Measurements from ENCODE around the gene AMFR.
A peak's percentile ranks its signal among the peaks of the same experiment; 100 is the strongest.

The AMFR gene

DNA sequence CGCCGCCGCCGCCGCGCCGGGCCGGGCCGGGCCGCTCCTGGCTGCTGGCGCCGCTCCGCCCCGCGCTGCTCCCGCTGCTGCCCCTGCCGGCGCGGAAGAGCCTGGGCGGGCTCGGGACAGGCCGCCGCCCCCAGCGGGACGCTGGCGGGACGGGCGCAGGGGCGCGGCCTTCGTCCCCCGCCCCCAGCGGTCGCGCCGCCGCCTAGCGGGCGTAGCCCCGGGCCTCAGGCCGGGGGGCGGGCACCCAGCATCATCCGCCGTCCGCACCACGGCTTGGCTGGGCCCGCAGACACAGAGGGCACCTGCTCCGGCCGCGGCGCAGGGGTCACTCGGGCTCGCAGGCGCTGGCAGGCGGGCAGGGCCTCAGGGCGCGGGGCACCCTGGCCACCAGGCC, at the start of gene AMFR:
TSS of gene AMFR (minus strand) at position 107 of the 394 bp plus-strand sequence. CDS start 218 bp downstream, outside the sequence.
- peak; percentile 82 for DNase-seq

DNA sequence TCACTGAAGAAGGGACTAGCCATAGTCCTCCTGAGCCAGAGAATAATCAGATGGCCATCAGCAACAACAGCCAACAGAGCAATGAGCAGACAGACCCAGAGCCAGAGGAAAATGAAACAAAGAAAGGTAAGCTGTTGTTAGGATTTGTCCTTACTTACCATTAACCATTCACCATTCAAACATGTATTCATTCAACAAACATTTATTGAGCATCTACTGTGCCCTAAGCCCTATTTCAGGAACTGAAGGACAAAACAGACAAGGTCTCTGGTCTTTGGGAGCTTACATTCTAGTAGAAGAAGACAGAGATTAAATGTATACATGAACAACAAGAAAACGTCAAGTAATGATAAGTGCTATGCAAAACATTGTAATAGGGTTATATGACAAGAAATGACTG, 45.3 kb upstream of the AMFR start:
- no peak for DNase-seq

DNA sequence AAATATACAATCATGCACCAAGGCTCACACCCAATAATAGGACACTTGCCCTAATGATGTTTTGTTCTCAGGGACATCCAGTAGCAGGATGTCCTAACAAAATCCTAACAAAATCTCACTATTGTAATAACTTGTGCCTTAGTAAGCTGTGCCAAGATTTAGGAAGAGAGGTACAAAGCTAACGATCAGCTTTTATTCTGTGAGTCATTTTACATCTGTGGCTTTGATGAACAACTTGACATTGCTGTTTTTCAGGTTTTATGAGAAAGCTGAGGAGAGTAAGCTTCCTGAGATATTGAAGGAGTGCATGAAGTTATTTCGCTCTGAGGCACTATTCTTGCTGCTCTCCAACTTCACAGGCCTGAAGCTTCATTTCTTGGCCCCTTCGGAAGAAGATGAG, 44.9 kb upstream of the AMFR start:
- DNase-seq: no peak

DNA sequence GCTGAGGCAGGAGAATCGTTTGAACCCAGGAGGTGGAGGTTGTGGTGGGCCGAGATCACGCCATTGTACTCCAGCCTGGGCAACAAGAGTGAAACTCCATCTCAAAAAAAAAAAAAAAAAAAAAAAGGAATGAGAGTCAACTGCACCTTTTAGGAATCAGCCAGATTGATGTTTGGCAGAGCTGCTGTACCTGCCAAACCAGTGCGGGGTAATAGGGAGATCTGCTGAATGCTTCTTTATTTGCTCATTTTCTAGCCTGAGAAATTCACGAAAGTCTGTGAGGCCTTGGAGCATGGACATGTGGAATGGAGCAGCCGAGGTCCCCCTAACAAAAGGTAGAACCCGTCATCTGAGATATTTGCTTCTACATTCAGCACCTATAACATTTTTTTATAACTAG, 44.4 kb upstream of the AMFR start:
- no peak for DNase-seq

DNA sequence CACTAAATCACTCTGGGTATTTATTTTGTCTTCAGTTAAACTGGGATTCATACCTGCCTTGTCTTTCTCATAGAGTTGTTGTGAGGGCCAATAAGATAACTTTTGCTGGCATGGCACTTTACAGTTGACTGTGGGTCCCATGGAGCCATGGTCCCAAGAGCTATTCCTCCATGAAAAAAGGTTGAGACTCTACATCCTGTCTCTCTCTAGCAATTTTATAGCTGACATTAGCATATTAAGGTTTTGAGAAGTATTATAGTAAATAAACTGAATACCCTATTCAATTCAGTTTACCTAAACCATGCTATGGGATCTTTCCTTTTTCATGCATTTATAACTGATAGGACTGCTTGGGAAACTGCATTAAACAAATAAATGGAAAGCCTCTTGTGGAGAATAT, 43.5 kb upstream of the AMFR start:
- DNase-seq: no peak

DNA sequence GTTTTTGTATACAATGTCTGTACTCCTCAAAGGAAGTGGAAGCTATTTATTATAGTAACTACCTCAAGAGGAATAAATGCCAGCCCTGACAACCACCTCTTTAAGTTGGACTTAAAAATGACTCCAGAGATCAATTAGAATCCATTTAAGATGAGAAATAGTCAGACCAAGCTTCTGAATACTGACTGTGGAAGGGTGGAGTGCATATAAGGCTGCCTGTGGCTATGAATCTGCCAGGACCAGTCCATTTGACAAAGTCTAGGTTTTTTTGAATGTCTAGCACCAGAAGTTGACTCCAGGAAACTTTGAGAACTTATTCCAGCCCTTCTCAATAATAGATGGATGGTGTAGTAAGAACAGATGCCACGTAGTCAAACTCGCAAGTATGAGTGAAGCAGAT, 41.0 kb upstream of the AMFR start:
- DNase-seq: no peak

DNA sequence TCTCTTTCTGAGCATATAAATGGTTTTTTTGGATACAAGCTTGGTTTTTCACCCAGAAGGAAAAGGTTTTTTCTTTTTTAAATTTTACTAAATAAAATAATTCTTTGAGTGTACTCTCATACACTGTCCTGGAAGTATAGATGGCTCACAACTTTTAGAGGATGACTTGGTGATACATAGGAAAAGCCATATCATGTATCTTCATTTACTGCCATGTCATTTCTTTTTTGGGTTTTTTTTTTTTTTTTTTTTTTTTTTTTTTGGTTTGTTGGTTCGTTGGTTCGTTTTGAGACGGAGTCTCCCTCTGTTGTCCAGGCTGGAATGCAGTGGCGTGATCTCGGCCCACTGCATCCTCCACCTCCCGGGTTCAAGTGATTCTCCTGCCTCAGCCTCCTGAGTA, 37.8 kb upstream of the AMFR start:
- DNase-seq: no peak

DNA sequence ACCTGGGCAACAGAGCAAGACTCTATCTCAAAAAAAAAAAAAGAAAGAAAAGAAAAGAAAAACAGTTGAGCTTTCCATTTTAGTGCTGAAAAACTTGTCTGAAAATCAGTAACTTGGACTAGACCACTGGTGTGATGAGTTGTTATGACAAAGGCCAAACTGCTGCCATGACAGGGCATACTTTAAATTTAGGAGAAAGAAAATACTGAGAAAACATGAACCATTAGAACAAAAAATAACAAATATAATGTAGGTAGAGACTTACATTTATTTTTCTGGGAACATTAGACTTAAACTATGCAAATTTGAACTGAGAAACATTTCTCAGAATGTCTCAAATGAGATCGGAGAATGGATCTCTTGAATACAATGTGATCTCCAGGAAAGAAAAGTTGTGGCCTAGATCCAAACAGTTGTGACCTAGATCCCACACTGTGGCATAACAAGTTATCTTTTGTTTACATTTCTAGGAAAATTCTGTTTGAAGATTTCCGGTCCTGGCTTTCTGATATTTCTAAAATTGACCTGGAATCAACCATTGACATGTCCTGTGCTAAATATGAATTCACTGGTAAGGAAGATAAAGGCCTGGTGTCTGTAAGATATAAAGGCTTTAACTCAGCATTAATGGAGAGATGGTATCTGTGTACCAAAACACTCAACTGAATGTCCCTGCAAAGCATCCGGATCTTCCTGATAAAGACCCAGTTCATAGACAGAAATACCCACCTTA, 36.9 kb upstream of the AMFR start:
- DNase-seq: no peak

DNA sequence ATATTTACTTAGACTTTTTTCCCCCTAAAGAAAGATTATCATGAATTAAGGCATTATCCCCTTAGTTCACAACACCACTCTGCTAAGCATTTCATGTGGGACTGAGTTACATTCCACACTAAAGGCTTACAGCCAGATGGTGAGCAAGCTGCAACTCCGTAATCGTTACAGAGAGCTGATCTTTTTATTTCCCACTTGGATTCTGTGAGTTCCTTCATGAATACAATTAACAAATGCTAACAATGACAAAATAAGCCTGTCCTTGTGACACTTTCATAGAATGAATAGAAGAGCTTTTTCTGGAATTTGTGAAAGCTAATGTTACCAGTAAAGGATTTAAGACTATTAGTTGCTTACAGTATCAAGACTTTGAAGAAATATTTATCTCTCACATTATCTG, 34.8 kb upstream of the AMFR start:
- no peak for DNase-seq

DNA sequence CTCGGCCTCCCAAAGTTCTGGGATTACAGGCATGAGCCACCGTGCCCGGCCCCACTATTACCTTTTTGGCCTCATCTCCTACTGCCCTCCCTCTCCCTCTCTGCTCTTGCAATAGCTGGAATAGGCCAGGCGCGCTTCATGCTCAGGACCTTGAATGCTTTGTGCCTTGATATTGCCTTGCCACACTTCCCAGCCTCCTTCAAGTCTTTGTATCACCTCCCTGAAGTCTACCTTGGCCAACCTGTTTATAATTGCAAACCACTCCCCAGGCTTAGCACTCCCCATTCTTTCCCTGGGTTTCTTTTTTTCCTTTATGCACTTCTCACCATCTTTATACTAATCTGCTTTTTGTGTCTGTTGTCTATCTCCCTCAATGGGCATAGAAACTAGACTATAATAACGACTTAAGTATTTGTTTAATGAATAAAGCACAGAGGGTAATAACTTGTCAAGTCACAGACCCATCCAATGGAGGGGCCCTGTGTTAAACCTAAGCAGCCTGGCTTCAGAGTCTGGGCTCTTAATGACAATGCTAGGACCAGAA, 32.7 kb upstream of the AMFR start:
- DNase-seq: no peak

DNA sequence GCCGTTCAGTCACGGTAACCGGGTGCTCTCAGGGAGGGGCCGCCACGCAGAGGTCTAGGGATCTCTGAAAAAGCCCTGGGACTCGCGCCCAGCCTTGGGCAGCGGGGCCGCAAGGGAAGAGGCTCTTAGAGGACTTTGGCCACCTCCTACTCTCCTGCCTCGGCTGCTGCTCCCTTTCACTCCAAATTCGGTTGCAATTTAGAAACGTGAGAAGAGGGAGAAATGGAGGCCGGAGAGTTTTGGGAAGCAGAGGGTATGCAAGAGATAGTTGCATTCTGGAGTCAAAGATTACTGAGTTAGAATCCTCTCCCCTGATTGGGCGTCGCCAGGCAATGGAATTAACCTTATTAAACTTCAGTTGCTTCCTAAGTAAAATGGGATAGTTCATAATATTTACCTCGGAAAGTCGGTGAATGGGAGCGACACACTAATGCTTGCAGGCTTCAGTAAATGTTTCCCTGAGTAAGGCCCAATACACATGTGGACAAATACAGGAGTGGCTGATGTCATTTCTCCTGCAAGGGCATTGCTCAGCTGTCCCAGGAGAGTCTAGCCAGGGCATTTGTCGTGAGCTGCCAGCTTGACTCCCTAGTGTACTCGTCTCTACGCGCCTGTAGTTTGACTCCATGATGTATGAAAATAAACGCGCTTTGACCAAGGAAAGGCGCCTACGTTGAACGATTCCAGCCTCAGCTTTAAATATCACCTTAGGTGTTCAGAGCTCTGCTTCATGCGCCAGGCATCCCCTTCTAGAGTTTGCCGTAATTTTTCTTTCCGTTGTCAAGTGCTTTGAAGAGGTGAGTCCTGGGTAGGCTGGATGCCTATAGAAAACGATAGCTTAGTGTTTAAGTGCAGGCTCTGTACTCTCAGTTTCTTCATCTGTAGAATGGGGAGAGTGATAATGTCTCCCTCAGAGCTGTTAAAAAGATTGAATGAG, 26.7 kb upstream of the AMFR start:
- peak; percentile 23 for DNase-seq

DNA sequence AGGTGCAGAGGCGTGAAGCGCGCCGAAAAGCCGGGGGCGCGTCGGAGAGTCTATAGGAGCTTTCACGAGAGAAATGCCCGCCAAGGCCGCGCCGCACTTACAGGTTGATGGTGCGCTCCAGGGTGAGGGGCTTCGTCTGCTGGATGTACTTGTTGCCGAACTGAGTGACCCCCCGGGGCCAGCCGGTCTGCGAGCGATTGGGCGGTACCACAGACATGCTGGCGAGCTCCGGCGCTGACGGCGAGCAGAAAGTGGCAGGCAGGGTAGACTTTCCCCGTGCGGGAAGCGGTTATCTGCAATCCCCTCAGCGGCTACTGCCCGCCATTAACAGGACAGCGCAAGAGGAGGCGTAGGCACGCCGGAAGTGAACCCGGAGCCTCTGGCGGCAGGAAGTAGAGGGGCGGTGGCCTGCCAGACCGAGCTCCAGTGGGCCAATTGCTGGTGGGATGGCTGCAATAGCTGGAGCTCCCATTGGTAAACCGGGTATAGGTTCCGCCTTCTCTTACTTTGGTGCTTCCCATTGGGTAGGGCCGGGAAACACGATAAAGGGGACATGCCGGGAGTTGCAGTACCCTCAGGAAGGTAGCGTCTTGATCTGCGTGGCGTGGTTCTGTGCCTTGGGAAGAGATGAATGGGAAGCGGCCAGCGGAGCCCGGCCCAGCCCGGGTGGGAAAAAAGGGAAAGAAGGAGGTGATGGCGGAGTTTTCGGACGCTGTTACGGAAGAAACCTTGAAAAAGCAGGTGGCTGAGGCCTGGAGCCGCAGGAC, 25.8 kb upstream of the AMFR start, which contains the start of the genes NUDT21 and OGFOD1:
TSS of gene NUDT21 (minus strand) at position 347 of the 767 bp plus-strand sequence. CDS start at position 217, 130 bp downstream.
TSS of gene OGFOD1 (plus strand) at position 569 of the 767 bp plus-strand sequence. CDS start at position 628, 59 bp downstream.
- peak; percentile 98 for DNase-seq

DNA sequence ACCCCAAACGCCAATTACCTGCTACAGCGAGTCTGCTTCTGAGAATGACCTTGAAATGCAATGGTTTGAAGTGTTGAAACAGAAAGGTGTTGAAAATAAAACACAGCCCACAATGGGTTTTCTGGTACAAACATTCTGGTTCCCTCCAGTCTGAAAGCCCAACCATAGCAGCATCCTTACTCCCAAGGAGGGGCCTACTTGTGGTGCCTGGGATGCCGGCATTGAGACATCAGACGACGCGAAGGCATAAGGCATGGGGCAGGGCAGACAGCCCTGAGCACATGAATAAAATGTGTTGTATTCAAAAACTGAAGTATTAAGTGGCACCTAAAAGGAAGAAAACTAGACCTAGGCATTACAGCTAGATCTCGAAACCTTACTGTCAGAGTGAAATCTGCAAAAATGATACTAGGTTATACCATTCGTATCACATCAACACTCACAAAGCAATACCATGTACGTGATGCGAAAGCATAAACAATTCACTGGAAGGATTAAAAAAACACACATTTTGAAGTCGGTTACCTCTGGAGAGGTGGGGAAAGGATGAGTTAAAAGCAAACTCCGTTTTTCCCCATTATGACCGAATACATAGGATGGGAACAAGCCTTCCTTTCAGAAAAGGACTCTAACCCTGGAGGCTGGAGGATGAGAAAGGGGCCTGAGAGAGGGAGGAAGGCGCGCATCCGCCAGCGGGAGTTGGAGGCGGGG, 25.1 kb upstream of the AMFR start:
- peak; percentile 57 for DNase-seq

DNA sequence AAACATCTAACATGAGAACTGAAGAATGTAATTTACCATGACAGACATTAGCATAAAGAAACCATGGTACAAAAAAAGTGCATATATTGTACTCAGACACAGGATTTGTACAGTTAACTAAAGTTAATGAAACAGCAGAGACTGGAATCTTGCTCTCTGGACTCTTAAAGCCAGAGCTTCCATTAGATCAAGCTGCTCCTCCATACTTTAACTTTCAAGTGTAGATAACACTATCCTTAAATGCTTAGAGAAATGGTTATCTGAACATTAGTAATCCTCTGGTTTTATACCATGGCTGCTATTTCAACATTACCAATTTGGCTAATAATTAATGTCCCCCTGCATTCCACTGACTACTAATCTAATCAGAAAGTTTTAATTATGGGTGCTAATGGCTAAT, 22.7 kb upstream of the AMFR start:
- no peak for DNase-seq

DNA sequence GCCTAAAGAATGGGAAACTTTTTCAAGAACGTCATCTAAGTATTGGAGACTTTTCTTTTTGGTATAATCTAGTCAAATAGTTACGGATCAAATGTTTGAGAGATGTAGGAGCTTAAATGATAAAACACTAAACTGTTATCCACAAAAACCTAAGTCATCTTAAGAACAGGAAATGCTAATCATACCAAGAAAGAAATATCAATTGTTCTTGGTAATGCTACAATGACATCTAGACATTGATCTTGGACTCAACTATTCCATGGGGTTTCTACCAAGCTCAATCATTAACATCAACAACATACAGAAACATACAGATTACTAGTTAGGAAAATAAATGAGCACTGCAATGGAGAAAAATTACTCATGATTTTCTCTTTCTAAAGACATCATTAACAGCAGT, 21.9 kb upstream of the AMFR start:
- peak; percentile 51 for DNase-seq

DNA sequence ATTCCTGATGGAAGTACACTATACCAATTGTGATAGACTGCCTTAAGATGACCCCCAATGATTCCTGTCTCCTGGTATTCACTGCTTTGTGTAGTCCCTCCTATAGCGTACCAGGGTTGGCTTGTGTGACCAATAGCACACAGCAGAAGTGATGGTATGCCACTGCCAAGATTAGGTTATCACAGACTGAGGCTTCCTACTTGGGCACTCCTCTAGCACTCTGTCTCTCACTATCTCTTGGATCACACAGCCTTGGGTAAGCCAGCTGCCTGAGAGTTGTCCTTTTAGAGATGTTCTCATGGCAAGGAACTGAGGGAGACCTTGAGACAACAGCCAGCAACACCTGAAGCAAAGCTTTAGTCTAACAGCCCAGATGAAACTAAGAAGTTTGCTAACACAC, 12.7 kb upstream of the AMFR start:
- DNase-seq: no peak

DNA sequence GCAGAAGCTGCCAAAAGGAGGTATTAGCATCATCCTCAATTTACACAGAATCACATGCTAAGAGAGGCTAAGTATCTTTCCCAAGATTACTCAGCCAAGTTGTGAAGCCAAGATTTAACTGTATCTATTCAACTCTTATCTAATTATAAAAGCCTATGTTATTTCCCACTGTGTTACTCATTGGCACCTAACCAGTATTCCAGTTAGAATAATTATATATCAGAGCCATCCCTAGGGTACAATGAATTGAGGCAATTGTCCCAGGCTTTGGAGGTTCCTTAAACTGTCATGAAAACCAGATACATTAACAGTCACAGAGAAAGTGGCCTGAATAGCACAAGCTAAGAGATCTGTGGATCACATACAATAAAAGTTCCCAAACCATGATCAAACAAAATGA, 10.9 kb upstream of the AMFR start:
- DNase-seq: no peak

DNA sequence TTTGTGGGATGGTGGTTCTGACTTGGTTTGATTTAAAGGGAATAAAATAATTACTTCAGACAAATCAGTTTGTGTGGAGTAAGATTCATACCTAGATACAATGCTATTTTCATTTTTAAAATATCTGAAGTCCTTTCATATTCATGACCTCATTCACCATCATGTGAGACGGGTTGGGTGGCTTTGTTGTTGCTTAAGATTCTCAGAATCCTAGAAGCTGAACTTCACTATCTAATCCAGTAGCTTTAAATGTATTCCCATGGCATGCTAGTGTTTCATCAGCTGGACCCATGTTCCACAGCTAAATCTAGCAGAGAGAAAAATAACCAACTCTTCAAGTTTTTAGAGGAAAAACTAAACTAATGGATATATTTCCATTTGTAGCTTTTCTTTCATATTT, 2.7 kb upstream of the AMFR start:
- DNase-seq: no peak

DNA sequence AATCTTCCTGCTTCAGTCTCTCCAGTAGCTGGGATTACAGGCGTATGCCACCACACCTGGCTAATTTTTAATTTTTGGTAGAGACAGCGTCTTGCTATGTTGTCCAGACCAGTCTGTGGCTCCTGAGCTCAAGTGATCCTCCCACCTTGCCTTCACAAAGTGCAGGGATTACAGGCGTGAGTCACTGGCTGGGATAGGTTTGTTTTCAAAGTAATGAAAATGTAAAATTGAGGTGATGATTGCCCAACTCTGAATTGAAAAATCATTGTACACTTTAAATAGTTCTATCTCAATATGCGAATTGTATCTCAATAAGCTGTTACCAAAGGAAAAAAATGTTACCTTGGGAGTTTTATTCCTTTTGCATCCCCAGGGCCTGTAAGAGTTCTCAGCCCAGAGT, 1.2 kb upstream of the AMFR start:
- no peak for DNase-seq

DNA sequence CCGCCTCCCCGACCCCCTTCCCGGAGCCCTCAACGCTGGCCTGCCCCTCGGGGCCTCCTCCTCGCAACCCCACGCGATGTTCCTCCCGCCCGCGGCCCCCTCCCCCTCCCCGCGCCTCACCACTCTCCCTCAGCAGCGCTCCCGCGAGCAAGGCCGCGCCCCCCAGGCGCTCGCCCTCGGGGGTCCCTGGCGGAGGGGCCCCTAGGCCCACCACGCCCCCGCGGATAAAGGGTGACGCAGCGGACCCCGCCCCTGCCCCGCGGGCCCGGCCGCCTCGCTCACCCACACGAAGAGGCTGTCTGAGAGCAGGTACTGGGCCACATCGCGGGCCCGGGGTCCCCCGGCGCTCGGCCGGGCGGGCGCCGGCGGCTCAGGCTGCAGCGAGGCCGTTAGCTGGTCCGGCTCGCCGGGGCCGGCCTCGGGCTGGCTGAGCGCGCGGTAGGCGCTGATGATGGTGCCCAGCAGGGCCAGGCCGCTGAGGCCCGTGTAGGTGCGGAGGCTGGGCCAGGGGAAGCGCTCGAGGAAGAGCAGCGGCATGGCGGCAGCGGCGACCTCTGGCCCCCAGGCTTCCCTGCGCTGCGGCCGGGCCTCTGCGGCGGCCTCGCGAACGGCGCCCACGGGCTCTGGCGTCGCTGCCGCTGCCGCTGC, 430 bp downstream of the AMFR start:
- no peak for DNase-seq

DNA sequence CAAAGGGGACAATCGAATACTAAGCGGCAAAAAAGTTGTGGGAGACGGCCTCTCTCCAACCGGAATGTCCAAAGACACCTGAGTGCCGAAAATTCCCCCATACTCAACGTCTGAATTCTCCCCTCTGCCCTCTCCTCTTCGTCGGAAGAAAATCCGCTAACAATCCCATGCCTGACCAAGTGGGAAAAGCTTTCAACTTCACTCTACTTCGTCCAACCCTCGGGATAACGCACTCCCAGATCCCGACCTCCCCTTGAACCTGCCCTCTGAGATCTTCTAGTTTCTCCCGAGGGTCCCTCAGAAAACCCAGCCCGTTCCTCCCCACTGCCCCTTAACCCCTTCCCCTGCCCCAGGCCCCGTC, 961 bp downstream of the AMFR start:
- DNase-seq: no peak
